ENCODE measurements around the gene SERTAD3. TPM values are rescaled to one million over a fixed set of nuclear protein-coding genes. Genes with fewer than 3 reads are reported as not detected.

The SERTAD3 gene
- total and polyA plus RNA-seq, 2 of the 4 experiments (the other 2 are of a cell fraction) = 20.5 to 23.3 TPM

DNA sequence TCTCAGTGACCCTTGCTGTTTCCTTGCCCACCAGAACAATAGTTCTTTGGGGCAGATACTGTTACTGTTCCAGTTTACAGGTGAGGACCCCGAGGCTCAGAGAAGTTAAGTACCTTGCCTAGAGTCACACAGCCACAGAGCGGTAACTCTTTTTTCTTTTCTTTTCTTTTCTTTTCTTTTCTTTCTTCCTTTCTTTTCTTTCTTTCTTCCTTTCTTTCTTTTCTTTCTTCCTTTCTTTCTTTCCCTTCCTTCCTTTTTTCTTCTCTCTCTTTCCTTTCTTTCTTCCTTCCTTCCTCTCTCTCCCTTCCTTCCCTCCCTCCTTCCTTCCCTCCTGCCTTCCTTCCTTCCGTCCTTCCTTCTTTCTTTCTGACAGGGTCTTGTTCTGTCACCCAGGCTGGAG, 26.1 kb downstream of the SERTAD3 start:
- DNase-seq = no peak
- Histone ChIP-seq H3K56ac (ENCODE audit: extremely low read depth, insufficient read depth, low read length) (no peak overlapping the region), H2BK5ac (ENCODE audit: low read depth, low read length, poor library complexity, severe bottlenecking) (no peak overlapping the region), H3K4me1 (ENCODE audit: control insufficient read depth, insufficient read depth, low read length) (peaks cover 9% of the 10 kb centered on the region), H3K79me1 (ENCODE audit: low read depth in 1 of 2, low read length in 2 of 2) (peaks cover 0 to 17% of the 10 kb centered on the region in 2 experiments; a peak in 1 of 4 replicates), H3K27me3 (ENCODE audit: control insufficient read depth, insufficient read depth, low read length) (no peaks in the 10 kb centered on the region), H4K91ac (ENCODE audit: insufficient read depth, low read depth, low read length) (peak overlapping the region; percentile 31; the same call in 1 of the 2 replicates), H3K9me3 (ENCODE audit: control insufficient read depth, insufficient read depth, low read length) (no peaks in the 10 kb centered on the region), H3K9me1 (ENCODE audit: insufficient read depth, low read length) (peaks cover 9% of the 10 kb centered on the region), H2AFZ (replicated peaks; ENCODE audit: low read length, poor library complexity) (no peak overlapping the region), H4K8ac (ENCODE audit: low read depth in 2 of 2, low read length in 2 of 2) (peak overlapping the region; percentile 50 to 90; a peak in 2 of 4 replicates), H4K20me1 (ENCODE audit: insufficient read depth, low read length) (no peaks in the 10 kb centered on the region), H3K14ac (replicated peaks; ENCODE audit: low read depth, low read length) (no peak overlapping the region), H2BK15ac (ENCODE audit: low read depth, low read length) (no peak overlapping the region; the same call in 2 of the 3 replicates), H3K18ac (ENCODE audit: low read depth, low read length) (no peak overlapping the region), H2AK9ac (replicated peaks; ENCODE audit: low read depth, low read length, poor library complexity) (no peak overlapping the region), H3K4ac (ENCODE audit: low read depth, low read length) (peak overlapping the region; percentile 66; the same call in 1 of the 2 replicates), H3K4me3 (ENCODE audit: insufficient read depth, low read depth, low read length) (no peak overlapping the region), H2BK120ac (ENCODE audit: low read depth, low read length) (peak overlapping the region; percentile 58; the same call in 1 of the 2 replicates), H3K9ac (ENCODE audit: low read depth, low read length) (no peak overlapping the region), H3K4me2 (ENCODE audit: low read depth, low read length) (no peak overlapping the region), H3K36me3 (ENCODE audit: control insufficient read depth, insufficient read depth, low read length) (peaks cover 9% of the 10 kb centered on the region), H2AK5ac (ENCODE audit: low read depth, low read length) (peak overlapping the region; percentile 81), H3K23ac (ENCODE audit: low read depth, low read length) (no peak overlapping the region), H3K27ac (ENCODE audit: insufficient read depth, low read length) (no peak overlapping the region), H2BK20ac (ENCODE audit: low read depth, low read length) (no peak overlapping the region), H4K5ac (ENCODE audit: low read depth, low read length) (no peak overlapping the region)
- dilution Hi-C loops (cut with HindIII; ENCODE audit: low sequenced_read_pairs, unreplicated experiment) (no loop called here), in situ Hi-C loops (cut with MboI; ENCODE audit: low sequenced_read_pairs) (no loop called here), intact Hi-C loops (cut with micrococcal nuclease) (no loop called here)
- WGBS, 2 experiments (ENCODE audit: extremely low coverage in 2 of 2, insufficient read length in 1 of 2) = 90% methylated on average over 2 of the region's 3 CpGs; no CpG with 5 or more reads in 1 of the 2 experiments
- ATAC-seq (ENCODE audit: low read depth) = no peak
- ChIA-PET CTCF (no interaction called here), POLR2A (ENCODE audit: unreplicated experiment) (interaction anchor here (1.3 kb wide), 1 partner anchor 8 kb away, joined by 4 read pairs; no protein-coding TSS in a partner anchor)
- BruUV-seq (replicated peaks) = no TSS peak
- TF ChIP-seq SMC3 (IDR thresholded peaks at IDR 0.05; ENCODE audit: low read depth, low read length) (no peak), BHLHE40 (IDR thresholded peaks at IDR 0.05; ENCODE audit: low read depth, low read length) (no peak), MXI1 (IDR thresholded peaks at IDR 0.05; ENCODE audit: borderline replicate concordance, low read depth, low read length) (no peak), MAZ (IDR thresholded peaks at IDR 0.05; ENCODE audit: borderline replicate concordance, low read depth, low read length) (no peak), MAFK (IDR thresholded peaks at IDR 0.05; ENCODE audit: low read depth, low read length) (no peak), CHD1 (IDR thresholded peaks at IDR 0.05; ENCODE audit: low read depth, low read length) (no peak), CEBPB (IDR thresholded peaks at IDR 0.05; ENCODE audit: low read depth, low read length) (no peak), NFE2L2 (IDR thresholded peaks at IDR 0.05; ENCODE audit: low read depth, low read length) (no peak), FOS (IDR thresholded peaks at IDR 0.05; ENCODE audit: low read depth, low read length) (no peak), RCOR1 (IDR thresholded peaks at IDR 0.05; ENCODE audit: insufficient replicate concordance, low read length) (no peak)
- TF ChIP-seq, protein P1, sequence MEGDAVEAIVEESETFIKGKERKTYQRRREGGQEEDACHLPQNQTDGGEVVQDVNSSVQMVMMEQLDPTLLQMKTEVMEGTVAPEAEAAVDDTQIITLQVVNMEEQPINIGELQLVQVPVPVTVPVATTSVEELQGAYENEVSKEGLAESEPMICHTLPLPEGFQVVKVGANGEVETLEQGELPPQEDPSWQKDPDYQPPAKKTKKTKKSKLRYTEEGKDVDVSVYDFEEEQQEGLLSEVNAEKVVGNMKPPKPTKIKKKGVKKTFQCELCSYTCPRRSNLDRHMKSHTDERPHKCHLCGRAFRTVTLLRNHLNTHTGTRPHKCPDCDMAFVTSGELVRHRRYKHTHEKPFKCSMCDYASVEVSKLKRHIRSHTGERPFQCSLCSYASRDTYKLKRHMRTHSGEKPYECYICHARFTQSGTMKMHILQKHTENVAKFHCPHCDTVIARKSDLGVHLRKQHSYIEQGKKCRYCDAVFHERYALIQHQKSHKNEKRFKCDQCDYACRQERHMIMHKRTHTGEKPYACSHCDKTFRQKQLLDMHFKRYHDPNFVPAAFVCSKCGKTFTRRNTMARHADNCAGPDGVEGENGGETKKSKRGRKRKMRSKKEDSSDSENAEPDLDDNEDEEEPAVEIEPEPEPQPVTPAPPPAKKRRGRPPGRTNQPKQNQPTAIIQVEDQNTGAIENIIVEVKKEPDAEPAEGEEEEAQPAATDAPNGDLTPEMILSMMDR (conservative IDR thresholded peaks at IDR 0.05; ENCODE audit: low read depth, low read length) = no peak
- TF ChIP-seq, protein P2, sequence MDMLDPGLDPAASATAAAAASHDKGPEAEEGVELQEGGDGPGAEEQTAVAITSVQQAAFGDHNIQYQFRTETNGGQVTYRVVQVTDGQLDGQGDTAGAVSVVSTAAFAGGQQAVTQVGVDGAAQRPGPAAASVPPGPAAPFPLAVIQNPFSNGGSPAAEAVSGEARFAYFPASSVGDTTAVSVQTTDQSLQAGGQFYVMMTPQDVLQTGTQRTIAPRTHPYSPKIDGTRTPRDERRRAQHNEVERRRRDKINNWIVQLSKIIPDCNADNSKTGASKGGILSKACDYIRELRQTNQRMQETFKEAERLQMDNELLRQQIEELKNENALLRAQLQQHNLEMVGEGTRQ (IDR thresholded peaks at IDR 0.05; ENCODE audit: low read depth, low read length) = no peak

All from IMR-90 (cell line).